ENCODE measurements around the gene IL31RA.

DNA sequence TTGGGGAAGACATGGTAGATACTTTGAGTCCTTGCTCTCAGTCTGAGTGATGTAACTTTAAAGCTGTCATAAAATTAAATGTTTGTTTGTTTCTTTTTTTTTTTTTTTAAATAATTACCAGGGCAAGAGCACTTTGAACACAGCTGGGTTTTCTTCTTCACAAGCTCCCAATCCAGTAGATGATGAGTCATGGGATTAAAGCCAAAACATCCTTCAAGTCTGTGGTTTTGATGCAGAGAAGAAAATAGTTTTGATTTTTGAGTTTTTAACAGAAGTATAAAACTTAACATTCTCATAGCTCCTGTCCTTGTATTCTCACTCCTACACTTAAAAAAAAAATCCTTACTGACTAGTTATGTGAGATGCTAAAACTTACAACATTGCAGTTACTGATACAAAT is 34.8 kb upstream of the IL31RA start:
- TF ChIP-seq ARNTL (CRISPR knock-in tag; IDR thresholded peaks at IDR 0.05; ENCODE audit: borderline replicate concordance, low read depth), result no peak
- no peak for TF ChIP-seq ZFP30 (CRISPR knock-in tag; IDR thresholded peaks at IDR 0.05)
- no peak for TF ChIP-seq CSDC2 (CRISPR knock-in tag; IDR thresholded peaks at IDR 0.05)
- TF ChIP-seq ZFP3 (CRISPR knock-in tag; IDR thresholded peaks at IDR 0.05), result no peak
- TF ChIP-seq, protein P1, sequence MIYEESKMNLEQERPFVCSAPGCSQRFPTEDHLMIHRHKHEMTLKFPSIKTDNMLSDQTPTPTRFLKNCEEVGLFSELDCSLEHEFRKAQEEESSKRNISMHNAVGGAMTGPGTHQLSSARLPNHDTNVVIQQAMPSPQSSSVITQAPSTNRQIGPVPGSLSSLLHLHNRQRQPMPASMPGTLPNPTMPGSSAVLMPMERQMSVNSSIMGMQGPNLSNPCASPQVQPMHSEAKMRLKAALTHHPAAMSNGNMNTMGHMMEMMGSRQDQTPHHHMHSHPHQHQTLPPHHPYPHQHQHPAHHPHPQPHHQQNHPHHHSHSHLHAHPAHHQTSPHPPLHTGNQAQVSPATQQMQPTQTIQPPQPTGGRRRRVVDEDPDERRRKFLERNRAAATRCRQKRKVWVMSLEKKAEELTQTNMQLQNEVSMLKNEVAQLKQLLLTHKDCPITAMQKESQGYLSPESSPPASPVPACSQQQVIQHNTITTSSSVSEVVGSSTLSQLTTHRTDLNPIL (CRISPR knock-in tag; IDR thresholded peaks at IDR 0.05; ENCODE audit: low read depth), result no peak
- TF ChIP-seq BACH2 (CRISPR knock-in tag; IDR thresholded peaks at IDR 0.05; ENCODE audit: borderline replicate concordance), result no peak
- TF ChIP-seq ZNF70 (CRISPR knock-in tag; IDR thresholded peaks at IDR 0.05), result no peak
- no peak for TF ChIP-seq ZC3H10 (CRISPR knock-in tag; IDR thresholded peaks at IDR 0.05)
- no peak for TF ChIP-seq OSR1 (CRISPR knock-in tag; IDR thresholded peaks at IDR 0.05)
- TF ChIP-seq TCF4 (CRISPR knock-in tag; IDR thresholded peaks at IDR 0.05; ENCODE audit: borderline replicate concordance), result no peak
- no peak for TF ChIP-seq RARB (CRISPR knock-in tag; IDR thresholded peaks at IDR 0.05)
- TF ChIP-seq, protein P2, sequence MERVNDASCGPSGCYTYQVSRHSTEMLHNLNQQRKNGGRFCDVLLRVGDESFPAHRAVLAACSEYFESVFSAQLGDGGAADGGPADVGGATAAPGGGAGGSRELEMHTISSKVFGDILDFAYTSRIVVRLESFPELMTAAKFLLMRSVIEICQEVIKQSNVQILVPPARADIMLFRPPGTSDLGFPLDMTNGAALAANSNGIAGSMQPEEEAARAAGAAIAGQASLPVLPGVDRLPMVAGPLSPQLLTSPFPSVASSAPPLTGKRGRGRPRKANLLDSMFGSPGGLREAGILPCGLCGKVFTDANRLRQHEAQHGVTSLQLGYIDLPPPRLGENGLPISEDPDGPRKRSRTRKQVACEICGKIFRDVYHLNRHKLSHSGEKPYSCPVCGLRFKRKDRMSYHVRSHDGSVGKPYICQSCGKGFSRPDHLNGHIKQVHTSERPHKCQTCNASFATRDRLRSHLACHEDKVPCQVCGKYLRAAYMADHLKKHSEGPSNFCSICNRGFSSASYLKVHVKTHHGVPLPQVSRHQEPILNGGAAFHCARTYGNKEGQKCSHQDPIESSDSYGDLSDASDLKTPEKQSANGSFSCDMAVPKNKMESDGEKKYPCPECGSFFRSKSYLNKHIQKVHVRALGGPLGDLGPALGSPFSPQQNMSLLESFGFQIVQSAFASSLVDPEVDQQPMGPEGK (CRISPR knock-in tag; IDR thresholded peaks at IDR 0.05; ENCODE audit: borderline replicate concordance), result no peak
- no peak for TF ChIP-seq ESRRG (CRISPR knock-in tag; IDR thresholded peaks at IDR 0.05)
